Mesenchymal stem cell (in vitro differentiated cells and primary cell): ENCODE measurements around the gene TMBIM6. TPM values are rescaled to one million over a fixed set of nuclear protein-coding genes. Genes with fewer than 3 reads are reported as not detected.

Experiments used
- DNase-seq: peaks from one replicate; pipeline ENCODE4 v3.0.0-alpha.2; 2013
- H2AFZ ChIP-seq: one replicate; pipeline ENCODE4 v1.6.1; 2013; ENCODE audit warnings: low read depth, mild to moderate bottlenecking, control low read depth, inconsistent platforms, low read length, moderate library complexity
- H2AK5ac ChIP-seq: 2 replicates; pipeline ENCODE4 v1.6.1; 2013; ENCODE audit warnings: low read length, moderate library complexity, mild to moderate bottlenecking, inconsistent platforms; ENCODE audit not compliant: severe bottlenecking
- H2BK120ac ChIP-seq: one replicate; pipeline ENCODE4 v1.6.1; 2013; ENCODE audit warnings: low read depth, mild to moderate bottlenecking, inconsistent platforms, low read length, moderate library complexity
- H2BK12ac ChIP-seq, 2 experiments: one replicate each; pipeline ENCODE4 v1.6.1; 2013; ENCODE audit warnings: inconsistent platforms in 2 of 2, low read length in 2 of 2, mild to moderate bottlenecking in 2 of 2, moderate library complexity in 2 of 2, control low read depth in 1 of 2
- H2BK15ac ChIP-seq: one replicate; pipeline ENCODE4 v1.6.1; 2013; ENCODE audit warnings: mild to moderate bottlenecking, low read depth, inconsistent platforms; ENCODE audit not compliant: poor library complexity, severe bottlenecking
- H2BK5ac ChIP-seq: 2 replicates; pipeline ENCODE4 v1.6.1; 2013; ENCODE audit warnings: low read depth, mild to moderate bottlenecking, low read length, control low read depth, inconsistent platforms; ENCODE audit not compliant: poor library complexity, severe bottlenecking
- H3K14ac ChIP-seq, 2 experiments: one replicate each; pipeline ENCODE4 v1.6.1; 2013; ENCODE audit warnings: inconsistent platforms in 2 of 2, low read length in 2 of 2, control low read depth in 1 of 2, mild to moderate bottlenecking in 1 of 2, moderate library complexity in 1 of 2
- H3K18ac ChIP-seq, 2 experiments: one replicate each; pipeline ENCODE4 v1.6.1; 2013; ENCODE audit warnings: inconsistent platforms in 2 of 2, low read length in 2 of 2, control low read depth in 1 of 2, low read depth in 1 of 2, mild to moderate bottlenecking in 1 of 2
- H3K23ac ChIP-seq, 2 experiments: one replicate each; pipeline ENCODE4 v1.6.1; 2013; ENCODE audit warnings: inconsistent platforms in 2 of 2, low read length in 2 of 2, mild to moderate bottlenecking in 2 of 2, moderate library complexity in 2 of 2, control low read depth in 1 of 2
- H3K27ac ChIP-seq: 2 replicates; pipeline ENCODE4 v1.5.1; 2013; ENCODE audit warnings: mild to moderate bottlenecking, moderate library complexity, low read length, control low read depth, inconsistent platforms; ENCODE audit not compliant: poor library complexity, severe bottlenecking
- H3K27me3 ChIP-seq, 2 experiments: 2 replicates each; pipeline versions ENCODE4 v1.6.1 to v1.7.0; 2013; ENCODE audit warnings: low read length in 2 of 2, mild to moderate bottlenecking in 2 of 2, moderate library complexity in 2 of 2, control low read depth in 1 of 2, inconsistent platforms in 1 of 2; ENCODE audit not compliant: control insufficient read depth in 1 of 2, insufficient read depth in 1 of 2
- H3K36me3 ChIP-seq, 2 experiments: 2 replicates each; pipeline versions ENCODE4 v1.6.1 to v1.7.0; 2013; ENCODE audit warnings: low read length in 2 of 2, control low read depth in 1 of 2, inconsistent platforms in 1 of 2, low read depth in 1 of 2, mild to moderate bottlenecking in 1 of 2; ENCODE audit not compliant: insufficient read depth in 2 of 2, control insufficient read depth in 1 of 2
- H3K4ac ChIP-seq, 2 experiments: one replicate each; pipeline ENCODE4 v1.6.1; 2013; ENCODE audit warnings: inconsistent platforms in 2 of 2, low read length in 2 of 2, mild to moderate bottlenecking in 2 of 2, moderate library complexity in 2 of 2, control low read depth in 1 of 2, low read depth in 1 of 2
- H3K4me1 ChIP-seq: 2 replicates; pipeline ENCODE4 v1.6.1; 2013; ENCODE audit warnings: low read depth, low read length, control low read depth; ENCODE audit not compliant: control insufficient read depth, insufficient read depth
- H3K4me2 ChIP-seq: 2 replicates; pipeline ENCODE4 v1.6.1; 2013; ENCODE audit warnings: low read length, mild to moderate bottlenecking, inconsistent platforms; ENCODE audit not compliant: poor library complexity, severe bottlenecking
- H3K4me3 ChIP-seq, 2 experiments: 2 replicates each; pipeline versions ENCODE4 v1.5.1 to v1.7.0; 2013; ENCODE audit warnings: low read length in 2 of 2, mild to moderate bottlenecking in 2 of 2, control low read depth in 1 of 2, low read depth in 1 of 2; ENCODE audit not compliant: insufficient read depth in 1 of 2
- H3K79me1 ChIP-seq: replicated peaks from 2 replicates; pipeline ENCODE4 v1.6.1; 2013; ENCODE audit warnings: mild to moderate bottlenecking, control low read depth, low read length, inconsistent platforms; ENCODE audit not compliant: poor library complexity, severe bottlenecking
- H3K9ac ChIP-seq: 2 replicates; pipeline ENCODE4 v1.7.0; 2013; ENCODE audit warnings: mild to moderate bottlenecking, low read length, moderate library complexity
- H3K9me3 ChIP-seq: 2 replicates; pipeline ENCODE4 v1.7.0; 2013; ENCODE audit warnings: mild to moderate bottlenecking, low read length; ENCODE audit not compliant: control insufficient read depth
- H4K8ac ChIP-seq: one replicate; pipeline ENCODE4 v1.6.1; 2013; ENCODE audit warnings: inconsistent platforms, mild to moderate bottlenecking, low read length, moderate library complexity
- H4K91ac ChIP-seq: one replicate; pipeline ENCODE4 v1.6.1; 2013; ENCODE audit warnings: mild to moderate bottlenecking, low read length, inconsistent platforms
- WGBS: methylation state at CpG from one replicate; pipeline ENCODE4 v1.1.7; 2013; ENCODE audit warnings: mixed read lengths; 5-methylcytosine and 5-hydroxymethylcytosine counted together
- polyA plus RNA-seq, 2 experiments: library from polyadenylated mRNA; stranded (reverse); fragments of 200-250 nt; gene quantifications; one replicate each; pipeline ENCODE4 v1.2.3, GENCODE V29; 2013

The TMBIM6 gene, protein sequence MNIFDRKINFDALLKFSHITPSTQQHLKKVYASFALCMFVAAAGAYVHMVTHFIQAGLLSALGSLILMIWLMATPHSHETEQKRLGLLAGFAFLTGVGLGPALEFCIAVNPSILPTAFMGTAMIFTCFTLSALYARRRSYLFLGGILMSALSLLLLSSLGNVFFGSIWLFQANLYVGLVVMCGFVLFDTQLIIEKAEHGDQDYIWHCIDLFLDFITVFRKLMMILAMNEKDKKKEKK
- polyA plus RNA-seq (2013, experiment 1 of 2), result 439 TPM
- polyA plus RNA-seq (2013, experiment 2 of 2), result 459 TPM

DNA sequence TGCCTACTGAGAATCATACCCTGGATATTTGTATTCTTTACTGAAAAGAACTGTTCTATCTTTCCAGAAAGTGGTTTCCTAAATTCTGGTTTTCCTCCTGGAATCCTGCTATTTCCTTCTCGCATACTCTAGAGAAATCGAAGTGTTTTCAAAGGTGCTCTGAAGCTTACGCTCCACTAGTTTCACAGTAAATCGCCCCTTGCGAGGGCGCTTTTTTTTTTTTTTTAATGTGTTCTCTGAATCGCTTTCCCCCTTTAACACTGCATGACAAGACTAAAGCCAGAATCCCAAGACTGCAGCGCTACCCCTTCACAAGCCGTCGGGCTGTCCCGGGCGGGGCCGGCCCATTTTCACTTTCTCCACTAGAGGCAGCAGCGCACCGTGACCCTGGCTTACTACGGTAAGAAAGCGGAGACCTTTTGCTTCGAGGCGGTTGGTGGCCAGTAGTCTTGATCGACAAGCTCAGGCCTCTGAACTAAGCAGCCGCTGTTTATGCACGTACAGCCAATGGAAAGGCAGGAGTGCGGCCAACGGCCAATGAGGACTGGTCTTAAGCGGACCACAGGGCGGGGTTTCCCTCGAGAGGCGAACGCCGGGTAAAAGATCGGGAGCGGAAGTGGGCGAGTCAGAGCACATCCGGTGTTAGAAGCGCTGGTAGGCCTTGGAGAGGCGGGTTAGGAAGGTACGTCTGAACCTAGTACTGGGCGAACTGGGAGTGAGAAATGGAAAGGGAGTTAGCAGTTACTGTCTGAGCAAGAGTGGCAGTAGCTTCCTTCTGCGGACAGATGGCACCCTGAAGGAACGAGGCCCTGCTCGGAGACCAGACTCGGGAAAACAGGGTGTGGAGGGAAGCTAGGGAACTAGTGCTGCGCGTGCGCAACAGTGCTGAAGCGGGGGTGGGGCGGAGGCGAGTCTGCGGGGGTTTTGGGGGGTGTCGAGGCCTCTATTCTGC is at the start of gene TMBIM6:
Gene TMBIM6, plus strand, starts transcription at position 628 of the 952 bp plus-strand sequence. CDS start 10,937 bp downstream, outside the sequence.
- Histone ChIP-seq H4K8ac (peak within 1 kb of the TSS; percentile 80), H3K4me2 (peak within 1 kb of the TSS; percentile 75), H2AK5ac (peak within 1 kb of the TSS; percentile 67), H3K27ac (peak within 1 kb of the TSS; percentile 99), H3K79me1 (no peaks in the 10 kb centered on the region), H3K18ac (peak within 1 kb of the TSS; percentile 97 to 100), H3K36me3 (peaks cover 0 to 11% of the 10 kb centered on the region in 2 experiments), H2BK5ac (peak within 1 kb of the TSS; percentile 74), H3K9me3 (no peaks in the 10 kb centered on the region), H2AFZ (peak within 1 kb of the TSS; percentile 77), H2BK15ac (peak within 1 kb of the TSS; percentile 17), H2BK120ac (peak within 1 kb of the TSS; percentile 51), H3K9ac (peak within 1 kb of the TSS; percentile 99), H3K14ac (peak within 1 kb of the TSS in 1 of 2 experiments; percentile 93), H3K23ac (peak within 1 kb of the TSS; percentile 83 to 96), H3K27me3 (no peaks in the 10 kb centered on the region), H2BK12ac (peak within 1 kb of the TSS in 1 of 2 experiments; percentile 18), H4K91ac (peak within 1 kb of the TSS; percentile 84), H3K4me1 (peaks cover 5% of the 10 kb centered on the region), H3K4ac (peak within 1 kb of the TSS; percentile 85 to 87), H3K4me3 (peak within 1 kb of the TSS; percentile 82 to 98)
- 4% methylated on average over 50 of the region's 50 CpGs for WGBS
- peak; percentile 100 for DNase-seq

DNA sequence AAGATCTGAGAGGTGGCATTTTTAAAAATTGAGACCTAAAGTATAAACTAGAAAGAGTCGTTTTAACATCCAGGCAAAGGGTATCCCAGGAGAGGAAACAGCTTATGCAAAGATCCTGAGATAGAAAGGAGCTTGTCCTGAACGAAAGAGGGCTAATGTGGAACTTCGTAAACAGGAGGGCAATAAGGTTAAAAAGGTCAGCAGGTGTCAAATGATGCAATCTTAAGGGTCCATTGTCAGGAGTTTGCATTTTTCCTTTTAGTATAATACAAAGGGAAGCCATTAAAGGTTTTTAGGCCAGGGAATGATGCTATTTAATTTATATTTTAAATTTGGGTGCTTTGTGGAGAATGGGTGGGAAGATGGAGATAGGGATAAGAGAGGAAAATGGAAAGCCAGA is 48.5 kb upstream of the TMBIM6 start:
- Histone ChIP-seq H2AFZ (no peak overlapping the region), H3K23ac (no peak overlapping the region), H3K9me3 (no peaks in the 10 kb centered on the region), H3K27ac (no peak overlapping the region), H3K4ac (no peak overlapping the region), H3K4me1 (peaks cover 4% of the 10 kb centered on the region), H2BK12ac (no peak overlapping the region), H3K27me3 (no peaks in the 10 kb centered on the region), H3K14ac (no peak overlapping the region), H3K9ac (no peak overlapping the region), H4K91ac (no peak overlapping the region), H2AK5ac (no peak overlapping the region), H3K4me2 (no peak overlapping the region), H4K8ac (no peak overlapping the region), H2BK120ac (no peak overlapping the region), H3K18ac (no peak overlapping the region), H2BK15ac (no peak overlapping the region), H2BK5ac (no peak overlapping the region), H3K4me3 (no peak overlapping the region), H3K79me1 (peaks cover 31% of the 10 kb centered on the region), H3K36me3 (no peaks in the 10 kb centered on the region)
- WGBS, result 67% methylated on average over 3 of the region's 3 CpGs
- DNase-seq, result no peak

DNA sequence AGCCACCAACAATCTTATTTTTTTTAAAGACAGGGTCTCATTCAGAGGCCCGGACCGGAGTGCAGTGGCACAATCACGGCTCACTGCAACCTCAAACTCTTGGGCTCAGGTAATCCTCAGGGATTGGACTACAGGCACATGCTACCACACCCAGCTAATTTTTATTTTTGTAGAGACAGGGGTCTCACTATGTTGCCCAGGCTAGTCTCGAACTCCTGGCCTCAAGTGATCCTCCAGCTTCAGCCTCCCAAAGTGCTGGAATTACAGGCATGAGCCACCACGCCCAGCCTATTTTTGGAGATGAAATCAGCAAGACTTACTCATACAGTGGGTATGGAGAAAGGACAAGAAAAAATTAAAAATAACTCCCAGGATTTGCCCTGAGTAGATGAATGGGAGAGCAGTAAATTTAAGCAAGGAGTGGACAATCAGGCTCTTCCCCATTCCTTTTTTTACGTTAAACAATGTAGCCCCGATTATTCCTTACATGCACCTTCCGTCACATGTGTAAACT is 47.4 kb upstream of the TMBIM6 start:
- H3K9ac ChIP-seq, result no peak overlapping the region
- no peak overlapping the region for H3K14ac ChIP-seq
- H3K4me3 ChIP-seq, result no peak overlapping the region
- no peak overlapping the region for H4K8ac ChIP-seq
- no peak overlapping the region for H3K18ac ChIP-seq
- H2BK120ac ChIP-seq, result no peak overlapping the region
- H3K36me3 ChIP-seq, result no peaks in the 10 kb centered on the region
- H2BK15ac ChIP-seq, result no peak overlapping the region
- 93% methylated on average over 8 of the region's 8 CpGs for WGBS
- H3K23ac ChIP-seq, result no peak overlapping the region
- H3K4ac ChIP-seq, result no peak overlapping the region
- no peak overlapping the region for H2BK5ac ChIP-seq
- no peak overlapping the region for H4K91ac ChIP-seq
- no peaks in the 10 kb centered on the region for H3K9me3 ChIP-seq
- no peaks in the 10 kb centered on the region for H3K27me3 ChIP-seq
- H3K4me1 ChIP-seq, result peaks cover 4% of the 10 kb centered on the region
- H3K27ac ChIP-seq, result no peak overlapping the region
- no peak overlapping the region for H2AFZ ChIP-seq
- no peak overlapping the region for H2BK12ac ChIP-seq
- no peak overlapping the region for H2AK5ac ChIP-seq
- no peak overlapping the region for H3K4me2 ChIP-seq
- no peak for DNase-seq
- H3K79me1 ChIP-seq, result peaks cover 28% of the 10 kb centered on the region

DNA sequence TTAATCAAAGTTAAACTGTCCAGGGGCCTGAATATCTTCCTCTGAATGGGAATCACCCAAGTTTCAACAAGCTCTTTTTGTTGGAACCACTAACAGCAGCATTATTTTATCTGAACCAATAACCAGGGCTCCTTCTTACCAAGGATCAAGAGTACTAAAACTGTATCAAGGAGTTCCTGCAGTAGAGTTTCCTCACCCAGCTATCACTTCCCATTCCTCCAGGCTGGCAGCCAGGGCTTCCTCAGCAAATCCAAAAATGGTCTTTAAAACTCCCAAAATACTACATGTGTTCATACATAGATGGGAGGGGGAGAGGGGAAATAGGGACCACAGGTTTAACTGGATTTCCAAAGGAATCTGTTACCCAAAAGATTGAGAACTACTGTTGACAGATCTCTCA is 44.6 kb upstream of the TMBIM6 start:
- no peak overlapping the region for H2BK15ac ChIP-seq

More for the DNA sequence above, 44.6 kb upstream of the TMBIM6 start:
- no peak overlapping the region for H2BK12ac ChIP-seq
- no peak overlapping the region for H2BK5ac ChIP-seq
- no peaks in the 10 kb centered on the region for H3K36me3 ChIP-seq
- peaks cover 17% of the 10 kb centered on the region for H3K79me1 ChIP-seq
- no peak overlapping the region for H3K4me2 ChIP-seq
- no peak overlapping the region for H2BK120ac ChIP-seq
- no peak overlapping the region for H3K14ac ChIP-seq
- H3K4me3 ChIP-seq, result no peak overlapping the region
- no peaks in the 10 kb centered on the region for H3K9me3 ChIP-seq
- no peak overlapping the region for H4K8ac ChIP-seq
- no peak overlapping the region for H2AFZ ChIP-seq
- no peaks in the 10 kb centered on the region for H3K27me3 ChIP-seq
- DNase-seq, result no peak
- H3K27ac ChIP-seq, result no peak overlapping the region
- no peak overlapping the region for H3K23ac ChIP-seq
- H2AK5ac ChIP-seq, result peak overlapping the region; percentile 70
- no peak overlapping the region for H3K4ac ChIP-seq
- H4K91ac ChIP-seq, result no peak overlapping the region
- H3K4me1 ChIP-seq, result peaks cover 3% of the 10 kb centered on the region
- H3K18ac ChIP-seq, result no peak overlapping the region
- no peak overlapping the region for H3K9ac ChIP-seq
